ENCODE results near the gene KCTD3. TPM values are rescaled to one million over a fixed set of nuclear protein-coding genes. Genes with fewer than 3 reads are reported as not detected.

The KCTD3 gene
- total and polyA plus RNA-seq, 2 of the 13 experiments (the other 11 are each of a cell fraction or from before 2014, with no cell fraction given) = 49.8 to 68.1 TPM

GRCh38 chr1:215566556-215567490 is at the start of gene KCTD3 (continued):
- TF ChIP-seq FOXP4 (CRISPR knock-in tag; IDR thresholded peaks at IDR 0.05) (peak; percentile 52; the same call in 1 of the 2 replicates), JDP2 (CRISPR knock-in tag; IDR thresholded peaks at IDR 0.05; ENCODE audit: borderline replicate concordance) (no peak), U2AF1 (optimal IDR thresholded peaks at IDR 0.05; ENCODE audit: low read depth, low read length) (peak; percentile 60), RFXAP (CRISPR knock-in tag; IDR thresholded peaks at IDR 0.05; ENCODE audit: borderline replicate concordance) (peak; percentile 62; the same call in 1 of the 2 replicates), ZNF484 (CRISPR knock-in tag; IDR thresholded peaks at IDR 0.05; ENCODE audit: borderline replicate concordance, low read depth) (no peak), ZZZ3 (CRISPR knock-in tag; IDR thresholded peaks at IDR 0.05; ENCODE audit: borderline replicate concordance) (no peak), ZNF296 (CRISPR knock-in tag; conservative IDR thresholded peaks at IDR 0.05) (no peak)
- TF ChIP-seq, protein P1, sequence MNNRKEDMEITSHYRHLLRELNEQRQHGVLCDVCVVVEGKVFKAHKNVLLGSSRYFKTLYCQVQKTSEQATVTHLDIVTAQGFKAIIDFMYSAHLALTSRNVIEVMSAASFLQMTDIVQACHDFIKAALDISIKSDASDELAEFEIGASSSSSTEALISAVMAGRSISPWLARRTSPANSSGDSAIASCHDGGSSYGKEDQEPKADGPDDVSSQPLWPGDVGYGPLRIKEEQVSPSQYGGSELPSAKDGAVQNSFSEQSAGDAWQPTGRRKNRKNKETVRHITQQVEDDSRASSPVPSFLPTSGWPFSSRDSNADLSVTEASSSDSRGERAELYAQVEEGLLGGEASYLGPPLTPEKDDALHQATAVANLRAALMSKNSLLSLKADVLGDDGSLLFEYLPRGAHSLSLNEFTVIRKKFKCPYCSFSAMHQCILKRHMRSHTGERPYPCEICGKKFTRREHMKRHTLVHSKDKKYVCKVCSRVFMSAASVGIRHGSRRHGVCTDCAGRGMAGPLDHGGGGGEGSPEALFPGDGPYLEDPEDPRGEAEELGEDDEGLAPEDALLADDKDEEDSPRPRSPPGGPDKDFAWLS (CRISPR knock-in tag; IDR thresholded peaks at IDR 0.05; ENCODE audit: borderline replicate concordance) = no peak
- TF ChIP-seq, protein P2, sequence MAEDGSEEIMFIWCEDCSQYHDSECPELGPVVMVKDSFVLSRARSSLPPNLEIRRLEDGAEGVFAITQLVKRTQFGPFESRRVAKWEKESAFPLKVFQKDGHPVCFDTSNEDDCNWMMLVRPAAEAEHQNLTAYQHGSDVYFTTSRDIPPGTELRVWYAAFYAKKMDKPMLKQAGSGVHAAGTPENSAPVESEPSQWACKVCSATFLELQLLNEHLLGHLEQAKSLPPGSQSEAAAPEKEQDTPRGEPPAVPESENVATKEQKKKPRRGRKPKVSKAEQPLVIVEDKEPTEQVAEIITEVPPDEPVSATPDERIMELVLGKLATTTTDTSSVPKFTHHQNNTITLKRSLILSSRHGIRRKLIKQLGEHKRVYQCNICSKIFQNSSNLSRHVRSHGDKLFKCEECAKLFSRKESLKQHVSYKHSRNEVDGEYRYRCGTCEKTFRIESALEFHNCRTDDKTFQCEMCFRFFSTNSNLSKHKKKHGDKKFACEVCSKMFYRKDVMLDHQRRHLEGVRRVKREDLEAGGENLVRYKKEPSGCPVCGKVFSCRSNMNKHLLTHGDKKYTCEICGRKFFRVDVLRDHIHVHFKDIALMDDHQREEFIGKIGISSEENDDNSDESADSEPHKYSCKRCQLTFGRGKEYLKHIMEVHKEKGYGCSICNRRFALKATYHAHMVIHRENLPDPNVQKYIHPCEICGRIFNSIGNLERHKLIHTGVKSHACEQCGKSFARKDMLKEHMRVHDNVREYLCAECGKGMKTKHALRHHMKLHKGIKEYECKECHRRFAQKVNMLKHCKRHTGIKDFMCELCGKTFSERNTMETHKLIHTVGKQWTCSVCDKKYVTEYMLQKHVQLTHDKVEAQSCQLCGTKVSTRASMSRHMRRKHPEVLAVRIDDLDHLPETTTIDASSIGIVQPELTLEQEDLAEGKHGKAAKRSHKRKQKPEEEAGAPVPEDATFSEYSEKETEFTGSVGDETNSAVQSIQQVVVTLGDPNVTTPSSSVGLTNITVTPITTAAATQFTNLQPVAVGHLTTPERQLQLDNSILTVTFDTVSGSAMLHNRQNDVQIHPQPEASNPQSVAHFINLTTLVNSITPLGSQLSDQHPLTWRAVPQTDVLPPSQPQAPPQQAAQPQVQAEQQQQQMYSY (CRISPR knock-in tag; IDR thresholded peaks at IDR 0.05) = no peak

Measured in HepG2 (cell line).